Globus pallidus (tissue), 1 donor: ENCODE results near the gene SMG7.

Source experiments
- DNase-seq: peaks from one replicate; pipeline ENCODE4 v3.0.0-alpha.2; 2015; ENCODE audit warnings: low spot score

The SMG7 gene

GRCh38 chr1:183467687-183468086 is 4.6 kb upstream of the SMG7 start:
- no peak for DNase-seq

GRCh38 chr1:183470147-183470960 is 1.9 kb upstream of the SMG7 start:
- peak; percentile 84 for DNase-seq

- peak; percentile 75 for DNase-seq
Measured at GRCh38 chr1:183470961-183471742, 1.1 kb upstream of the SMG7 start.

DNA sequence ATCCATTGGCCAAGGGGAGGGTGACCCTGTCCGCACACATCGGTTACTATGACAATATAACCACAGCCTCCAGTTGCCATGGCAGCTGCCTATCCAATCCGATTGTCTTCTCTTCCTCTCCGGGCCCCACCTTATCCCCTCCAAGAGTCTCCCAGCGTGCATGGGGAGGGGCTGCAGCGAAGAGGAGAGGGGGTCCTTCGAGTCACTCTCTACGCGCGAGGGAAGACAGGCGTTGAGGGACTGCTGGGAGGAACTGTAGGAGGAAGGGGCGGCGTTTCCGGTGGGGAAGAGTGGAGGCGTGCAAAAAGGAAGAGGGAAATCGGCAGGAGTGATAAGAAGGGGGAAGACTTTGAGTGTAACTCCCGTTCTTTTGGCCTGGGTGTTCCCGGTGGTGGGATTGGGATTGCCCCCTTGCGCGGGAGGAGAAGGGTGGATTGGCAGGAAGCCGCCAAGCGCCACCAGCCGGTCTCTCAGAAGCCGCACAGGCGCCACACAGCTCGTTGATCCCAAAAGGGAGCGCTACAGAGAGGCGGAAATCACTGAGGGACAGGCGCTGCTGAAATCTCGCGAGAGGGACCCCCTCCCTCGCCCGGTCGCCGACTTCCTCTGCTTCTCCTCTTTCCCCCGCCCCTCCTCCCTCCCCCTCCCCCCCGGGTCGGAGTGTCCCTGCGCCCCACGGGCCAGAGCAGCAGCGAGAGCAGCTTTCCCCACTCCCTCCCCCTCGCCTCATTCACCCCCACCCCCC is 384 bp upstream of the SMG7 start:
- DNase-seq = peak; percentile 97

DNA sequence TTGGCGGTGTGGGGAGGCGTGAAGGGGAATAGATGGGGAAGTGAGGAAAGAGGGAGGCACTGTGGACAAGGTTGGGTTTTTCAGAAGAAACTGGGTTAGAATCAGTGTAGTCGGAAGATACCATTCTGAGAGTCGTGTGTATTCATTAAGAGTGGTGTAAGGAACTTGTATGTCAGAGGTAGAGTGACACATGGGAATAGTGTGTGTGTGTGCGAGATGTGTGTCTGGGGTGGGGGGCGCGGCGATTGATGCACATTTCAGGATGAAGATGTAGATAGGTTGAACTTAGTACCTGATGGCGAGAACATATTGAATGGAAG is 878 bp downstream of the SMG7 start:
- DNase-seq = no peak

DNA sequence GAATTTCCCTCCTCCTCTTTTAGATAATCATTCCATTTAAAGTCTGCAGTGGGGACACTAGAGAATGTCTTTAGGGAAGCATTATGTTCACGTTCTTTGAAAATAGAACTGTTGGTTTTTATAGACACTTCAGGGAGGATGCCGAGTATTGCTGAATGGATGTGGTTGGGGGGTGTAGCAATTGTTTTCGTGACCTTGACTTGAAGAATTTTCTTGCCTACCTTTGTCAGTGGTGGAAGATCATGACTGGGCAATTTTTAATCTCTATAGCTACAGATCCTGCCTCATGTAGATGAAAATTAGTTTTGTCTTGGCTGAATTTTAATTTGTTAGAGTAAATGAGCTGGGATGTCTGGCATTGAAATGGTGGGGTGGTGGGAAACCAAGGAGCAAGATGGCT is 3.8 kb downstream of the SMG7 start:
- DNase-seq = no peak

- no peak for DNase-seq
Measured at GRCh38 chr1:183477986-183478781, 5.9 kb downstream of the SMG7 start.

DNA sequence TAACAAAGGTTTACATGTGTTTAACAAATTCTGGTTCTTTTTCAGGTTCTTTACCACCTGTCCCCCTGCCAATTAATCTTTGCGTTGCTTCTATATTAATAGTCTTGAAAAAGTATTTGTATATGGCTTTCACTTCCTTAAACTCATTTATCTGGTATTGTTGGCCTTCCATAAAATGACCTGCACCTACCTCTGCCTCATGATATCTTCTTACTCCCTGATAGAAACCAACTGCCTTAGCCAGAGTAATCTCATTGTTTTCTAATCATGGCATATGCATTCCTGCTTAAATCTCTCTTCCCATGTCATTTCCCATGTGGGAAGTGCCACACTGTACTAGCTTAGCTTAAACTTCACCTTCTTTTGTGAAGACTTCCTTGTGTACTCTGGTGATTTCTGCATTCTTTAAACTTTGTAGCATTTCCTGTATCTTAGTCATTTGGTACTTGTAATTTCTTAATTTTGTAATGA is 8.7 kb downstream of the SMG7 start:
- no peak for DNase-seq

DNA sequence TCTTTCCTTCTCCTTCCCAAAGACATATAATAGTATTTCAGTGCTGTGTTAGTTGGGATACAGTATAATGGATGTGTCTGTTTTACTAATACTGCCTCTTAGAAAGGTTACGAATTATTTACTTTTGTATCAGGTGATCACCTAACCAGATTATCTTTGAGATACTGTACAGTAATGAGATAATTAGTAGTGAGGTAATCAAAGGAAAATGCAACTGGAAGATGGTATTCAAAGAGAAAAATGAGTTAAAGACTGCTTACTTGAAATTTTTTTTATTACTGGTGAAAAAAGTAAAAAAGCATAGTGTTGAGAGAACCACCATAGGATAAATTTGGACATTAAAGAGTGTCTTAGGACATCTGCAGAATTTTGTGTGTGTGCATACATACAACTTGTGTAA is 10.9 kb downstream of the SMG7 start:
- no peak for DNase-seq

GRCh38 chr1:183484254-183484653 is 12.0 kb downstream of the SMG7 start:
- no peak for DNase-seq

DNA sequence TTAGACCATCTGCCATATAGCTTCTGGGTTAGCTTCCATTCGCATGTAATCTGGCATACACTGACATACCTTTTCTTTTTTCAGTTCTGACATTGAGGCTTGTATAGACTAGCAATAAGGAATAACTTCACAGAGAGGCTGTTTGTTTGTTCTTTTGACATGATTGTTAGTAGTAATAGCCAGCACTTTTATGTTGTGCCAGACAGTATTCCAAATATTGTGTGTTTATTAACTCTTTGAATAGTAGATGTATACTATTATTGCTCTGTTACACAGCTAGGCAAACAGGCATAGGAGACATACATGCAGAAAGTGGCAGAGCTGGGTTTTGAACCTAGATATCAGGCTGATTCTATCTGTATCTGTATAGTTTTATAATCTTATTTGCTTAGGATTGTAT is 12.6 kb downstream of the SMG7 start:
- DNase-seq = no peak

DNA sequence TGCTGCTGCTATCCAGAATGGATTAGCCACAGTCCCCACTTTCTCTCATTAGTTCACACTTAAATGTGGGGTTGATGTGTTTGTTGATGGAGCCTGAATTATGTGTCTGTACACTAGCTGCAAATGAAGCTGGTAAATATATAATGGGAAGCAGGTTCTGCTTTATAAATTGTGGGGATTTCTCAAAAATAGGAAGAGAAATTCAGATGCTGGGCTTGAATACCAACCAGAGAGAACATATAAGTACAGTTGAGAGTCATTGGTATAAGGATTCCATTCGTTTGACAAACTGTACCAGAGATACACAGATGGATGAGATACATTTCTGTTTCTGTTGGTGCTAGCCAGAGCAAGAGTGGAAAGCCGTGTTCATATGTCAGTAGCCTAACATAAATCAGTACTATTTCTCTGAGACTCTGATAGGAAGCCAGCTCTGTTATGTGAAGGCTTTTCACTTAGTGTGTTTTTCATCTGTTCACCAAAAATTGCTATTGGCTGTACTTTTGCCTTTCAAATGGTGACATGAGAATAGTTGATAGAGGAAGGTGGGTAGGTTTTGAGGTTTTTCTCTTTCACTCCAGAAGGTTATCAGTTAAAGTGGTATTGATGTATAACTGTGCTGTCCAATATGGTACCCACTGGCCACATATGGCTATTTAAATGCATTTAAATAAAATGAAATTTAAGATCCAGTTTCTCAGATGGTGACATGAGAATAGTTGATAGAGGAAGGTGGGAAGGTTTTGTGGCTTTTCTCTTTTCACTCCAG is 15.6 kb downstream of the SMG7 start:
- no peak for DNase-seq

- DNase-seq = no peak
Measured at GRCh38 chr1:183490932-183491331, 18.6 kb downstream of the SMG7 start.

DNA sequence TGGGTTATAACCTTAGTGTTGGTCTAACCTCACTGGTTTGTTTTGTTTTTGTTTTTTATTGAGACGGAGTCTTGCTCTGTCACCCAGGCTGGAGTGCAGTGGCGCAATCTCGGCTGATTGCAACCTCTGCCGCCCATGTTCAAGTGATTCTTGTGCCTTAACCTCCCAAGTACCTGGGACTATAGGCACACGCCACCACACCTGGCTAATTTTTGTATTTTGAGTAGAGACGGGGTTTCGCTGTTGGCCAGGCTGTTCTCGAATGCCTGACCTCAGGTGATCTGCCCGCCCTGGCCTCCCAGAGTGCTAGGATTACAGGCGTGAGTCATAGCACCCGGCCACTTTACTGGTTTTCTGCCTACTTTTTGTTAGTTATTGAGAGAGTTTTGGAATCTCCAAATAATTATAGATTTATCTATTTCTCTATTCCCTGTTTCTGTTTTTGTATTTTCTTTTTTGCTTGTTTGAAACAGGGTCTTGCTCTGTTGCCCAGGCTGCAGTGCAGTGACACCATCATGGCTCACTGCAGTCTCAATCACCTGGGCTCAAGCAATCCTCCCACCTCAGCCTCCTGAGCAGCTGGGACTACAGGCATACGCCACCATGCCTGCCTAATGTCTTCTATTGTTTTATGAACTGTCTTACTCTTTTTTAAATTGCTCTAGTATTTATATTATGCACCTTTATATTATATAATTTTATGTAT is 21.4 kb downstream of the SMG7 start:
- no peak for DNase-seq

GRCh38 chr1:183495420-183495819 is 23.1 kb downstream of the SMG7 start:
- no peak for DNase-seq

DNA sequence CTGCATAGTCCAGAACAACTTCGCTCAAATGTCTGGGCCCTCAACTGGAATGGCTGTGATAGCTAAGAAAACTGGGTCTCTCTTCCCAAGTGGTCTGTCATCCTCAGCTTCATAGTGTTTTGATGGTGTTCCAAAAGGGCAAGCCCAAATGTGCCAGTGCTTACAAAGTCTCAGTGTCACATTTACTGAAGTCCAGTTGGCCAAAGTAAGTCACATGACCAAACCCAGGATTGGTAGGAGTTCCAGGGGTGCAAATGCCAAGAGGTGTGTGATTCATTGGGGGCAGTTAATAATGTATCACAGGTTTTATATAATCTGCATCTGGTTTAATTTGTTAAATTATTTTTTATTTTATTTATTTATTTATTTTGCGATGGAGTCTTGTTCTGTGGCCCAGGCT is 24.9 kb downstream of the SMG7 start:
- DNase-seq = no peak

DNA sequence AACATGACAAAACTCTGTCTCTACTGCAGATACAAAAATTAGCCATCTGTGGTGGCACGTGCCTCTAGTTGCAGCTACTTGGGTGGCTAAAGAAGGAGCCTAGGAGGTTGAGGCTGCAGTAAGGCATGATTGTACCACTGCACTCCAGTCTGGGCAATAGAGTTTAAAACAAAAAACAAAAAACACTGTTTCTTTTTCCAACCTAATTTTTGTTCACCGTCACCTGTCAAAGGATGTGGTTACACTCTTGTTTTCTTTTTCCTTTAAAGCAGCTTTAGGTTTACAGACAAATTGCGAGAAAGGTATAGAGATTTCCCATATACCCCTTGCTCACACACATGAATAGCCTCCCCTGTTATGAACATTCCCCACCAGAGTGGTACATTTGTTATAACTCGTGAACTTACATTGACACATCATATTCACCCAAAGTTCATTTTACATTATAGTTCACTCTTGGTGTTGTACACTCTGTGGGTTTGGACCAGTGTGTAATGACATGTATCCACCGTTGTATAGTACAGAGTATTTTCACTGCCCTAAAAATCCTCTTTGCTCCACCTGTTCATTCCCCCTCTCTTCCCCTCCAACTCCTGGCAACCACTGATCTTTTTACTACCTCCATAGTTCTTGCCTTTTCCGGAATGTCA is 26.2 kb downstream of the SMG7 start:
- DNase-seq = no peak

DNA sequence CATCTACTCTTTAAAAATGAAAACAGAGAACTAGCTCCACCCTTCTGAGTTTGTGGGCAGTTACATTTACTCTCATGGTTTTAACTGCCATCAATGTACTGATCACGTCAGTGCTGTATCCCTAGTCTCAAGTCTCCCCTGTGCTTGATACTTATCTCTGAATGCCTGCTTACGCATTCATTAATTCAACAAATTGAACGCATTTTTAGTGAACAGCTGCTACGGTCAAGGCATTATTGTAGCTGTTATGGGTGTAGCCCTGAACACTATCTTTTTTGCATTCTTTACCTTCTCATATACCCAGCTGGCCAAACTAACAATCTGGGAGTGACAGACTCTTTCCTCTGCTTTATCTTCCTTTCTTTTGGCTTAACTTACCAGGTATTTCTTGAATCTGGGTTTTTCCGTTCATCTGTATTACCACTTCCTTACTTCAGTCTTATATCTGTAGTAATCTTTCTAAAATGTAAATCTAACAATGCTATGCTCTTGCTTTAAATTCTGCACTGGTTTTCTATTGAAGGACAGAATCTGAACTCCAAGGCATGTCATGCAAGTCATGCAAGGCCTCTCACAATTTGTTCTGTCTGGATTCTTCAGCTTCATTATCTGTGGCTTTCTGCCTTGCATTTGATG is 33.3 kb downstream of the SMG7 start:
- no peak for DNase-seq

DNA sequence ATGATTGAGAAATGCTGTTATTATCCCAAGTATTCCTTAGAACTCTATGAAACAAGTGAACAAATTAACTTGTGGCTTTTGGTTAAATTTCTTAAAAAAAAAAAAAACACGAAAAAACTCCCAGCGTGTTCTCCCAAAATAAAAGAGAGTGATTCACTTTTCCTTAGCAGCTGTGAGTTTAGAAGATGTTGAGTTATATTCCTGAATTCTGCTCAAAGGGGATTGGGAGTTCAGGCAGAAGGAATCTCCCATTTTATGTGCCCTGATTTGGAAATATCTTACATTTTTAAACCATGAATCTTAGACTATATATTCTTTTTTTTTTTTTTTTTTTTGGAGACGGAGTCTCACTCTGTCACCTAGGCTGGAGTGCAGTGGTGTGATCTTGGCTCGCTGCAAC is 34.3 kb downstream of the SMG7 start:
- no peak for DNase-seq

DNA sequence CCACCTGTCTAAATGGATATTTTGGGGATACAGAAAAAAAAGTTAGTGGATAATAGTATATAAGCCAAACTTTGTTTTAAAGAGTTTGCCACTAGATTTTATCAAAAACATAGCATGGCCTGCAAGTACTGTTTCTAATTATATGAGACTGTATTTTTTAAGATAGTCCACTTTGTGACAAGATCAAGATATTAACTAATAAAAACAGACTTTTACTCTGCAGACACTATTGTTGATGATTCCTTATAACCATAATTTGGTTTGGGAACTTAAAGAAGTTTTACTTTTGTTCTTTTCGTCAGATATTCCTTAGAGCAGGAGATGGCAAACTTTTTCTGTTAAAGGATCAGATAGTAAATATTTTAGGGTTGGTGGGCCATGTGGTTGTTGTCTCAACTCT is 36.4 kb downstream of the SMG7 start:
- no peak for DNase-seq
